Upper lobe of left lung (tissue), 4 donors: ENCODE data around the gene SARS2.

ENCODE experiments used
- CTCF ChIP-seq, 6 experiments: fragments of 450-650 bp in 4 of 6; fragments of 200-600 bp in 2 of 6; sonication (generic) in 2 of 6; IDR thresholded peaks; one replicate each; pipeline ENCODE4 v1.5.1; 2016 to 2019; ENCODE audit warnings: antibody characterized with exemption in 6 of 6
- EP300 ChIP-seq, 4 donors: sonication (generic); formaldehyde crosslinking; IDR thresholded peaks; one replicate each; pipeline ENCODE4 v1.5.1; 2017; ENCODE audit warnings: antibody characterized with exemption in 4 of 4, control low read depth in 2 of 4
- POLR2A ChIP-seq, 4 donors: fragments of 450-650 bp; IDR thresholded peaks; one replicate each; pipeline ENCODE4 v1.5.1; 2016 to 2017; ENCODE audit warnings: antibody characterized with exemption in 4 of 4, mild to moderate bottlenecking in 2 of 4
- POLR2AphosphoS5 ChIP-seq, 2 donors: sonication (generic); formaldehyde crosslinking; IDR thresholded peaks; one replicate each; pipeline ENCODE4 v1.5.1; 2017; ENCODE audit warnings: antibody characterized with exemption in 2 of 2

DNA sequence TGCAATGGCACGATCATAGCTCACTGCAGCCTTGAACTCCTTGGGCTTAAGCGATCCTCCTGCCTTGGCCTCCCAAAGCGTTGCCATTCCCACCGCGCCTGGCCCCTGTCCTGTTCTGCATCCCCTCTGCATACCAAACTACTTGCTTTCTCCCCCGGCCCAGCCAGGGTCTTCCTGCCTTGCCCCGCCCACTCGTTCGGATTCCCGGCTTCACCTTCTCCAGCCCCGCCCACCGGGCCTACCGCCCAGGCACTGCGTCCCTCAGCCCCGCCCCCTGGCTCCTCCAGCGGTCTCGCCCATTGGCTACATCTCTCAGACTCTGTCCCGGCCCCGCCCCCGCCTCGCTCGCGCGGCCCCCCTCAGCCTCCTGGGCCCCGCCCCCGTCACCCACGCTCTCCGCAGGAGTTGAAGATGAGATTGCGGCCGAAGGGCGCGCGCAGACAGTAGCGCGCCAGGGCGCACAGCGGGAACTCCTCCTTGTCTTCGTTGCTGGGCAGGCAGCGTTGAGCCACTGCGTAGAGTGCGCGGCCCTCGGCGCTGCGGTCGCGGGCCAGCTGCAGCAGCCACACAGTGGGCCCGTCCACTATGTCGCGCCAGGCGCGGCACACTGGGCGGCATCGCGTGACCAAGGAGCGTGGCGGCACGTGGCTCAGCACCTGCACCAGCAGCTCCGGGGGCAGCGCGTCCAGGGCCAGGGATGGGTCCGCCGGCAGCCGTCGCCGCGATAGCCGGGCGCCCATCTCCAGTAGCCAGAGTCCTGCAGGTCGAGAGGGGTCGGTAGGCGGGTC lies 19.2 kb upstream of the SARS2 start:
- no peak for TF ChIP-seq EP300 (IDR thresholded peaks at IDR 0.05)
- no peak for TF ChIP-seq POLR2A (IDR thresholded peaks at IDR 0.05)
- TF ChIP-seq POLR2AphosphoS5 (IDR thresholded peaks at IDR 0.05): no peak
- TF ChIP-seq CTCF (IDR thresholded peaks at IDR 0.05): no peak
